SJCRH30 (cell line): Measurements from ENCODE around the gene DBNDD1. TPM values are rescaled to one million over a fixed set of nuclear protein-coding genes. Genes with fewer than 3 reads are reported as not detected.
"Not testable (repeated sequence)": the region's sequence is repeated elsewhere in the genome, so short reads cannot be mapped to it uniquely, and the experiment has no call there.

Source experiments
- DNase-seq, 2 experiments: peaks; one replicate each; pipeline ENCODE4 v3.0.0-alpha.2; 2015 to 2020
- H3K27ac ChIP-seq: fragments of 250-450 bp; sonication (Bioruptor Pico); 2 replicates; pipeline ENCODE4 v1.5.1; 2020; ENCODE audit warnings: mild to moderate bottlenecking, moderate library complexity
- H3K27me3 ChIP-seq: fragments of 250-450 bp; sonication (Bioruptor Pico); 2 replicates; pipeline ENCODE4 v1.5.1; 2020; ENCODE audit warnings: mild to moderate bottlenecking, moderate library complexity
- H3K36me3 ChIP-seq: fragments of 250-450 bp; sonication (Bioruptor Pico); 2 replicates; pipeline ENCODE4 v1.5.1; 2020; ENCODE audit warnings: mild to moderate bottlenecking, moderate library complexity
- H3K4me1 ChIP-seq: fragments of 250-450 bp; sonication (Bioruptor Pico); 2 replicates; pipeline ENCODE4 v1.5.1; 2020; ENCODE audit warnings: mild to moderate bottlenecking, moderate library complexity
- H3K4me3 ChIP-seq: fragments of 250-450 bp; sonication (Bioruptor Pico); 2 replicates; pipeline ENCODE4 v1.5.1; 2020; ENCODE audit warnings: mild to moderate bottlenecking, moderate library complexity
- H3K9me3 ChIP-seq: fragments of 250-450 bp; sonication (Bioruptor Pico); replicated peaks from 2 replicates; pipeline ENCODE4 v1.5.1; 2020; ENCODE audit warnings: mild to moderate bottlenecking, moderate library complexity
- total RNA-seq: library from RNA; depleted of rRNA; stranded (reverse); fragments of >200 nt; shearing (Covaris generic); gene quantifications from 2 replicates; pipeline ENCODE4 v1.2.3, GENCODE V29; 2014

Gene DBNDD1
- total RNA-seq, 1 experiment from 2014 or later = 14.4 TPM

- Histone ChIP-seq H3K4me1 (no peaks in the 10 kb centered on the region), H3K4me3 (no peak overlapping the region)
These were observed 8.4 kb downstream of the DBNDD1 start for GRCh38 chr16:90010676-90011507.

DNA sequence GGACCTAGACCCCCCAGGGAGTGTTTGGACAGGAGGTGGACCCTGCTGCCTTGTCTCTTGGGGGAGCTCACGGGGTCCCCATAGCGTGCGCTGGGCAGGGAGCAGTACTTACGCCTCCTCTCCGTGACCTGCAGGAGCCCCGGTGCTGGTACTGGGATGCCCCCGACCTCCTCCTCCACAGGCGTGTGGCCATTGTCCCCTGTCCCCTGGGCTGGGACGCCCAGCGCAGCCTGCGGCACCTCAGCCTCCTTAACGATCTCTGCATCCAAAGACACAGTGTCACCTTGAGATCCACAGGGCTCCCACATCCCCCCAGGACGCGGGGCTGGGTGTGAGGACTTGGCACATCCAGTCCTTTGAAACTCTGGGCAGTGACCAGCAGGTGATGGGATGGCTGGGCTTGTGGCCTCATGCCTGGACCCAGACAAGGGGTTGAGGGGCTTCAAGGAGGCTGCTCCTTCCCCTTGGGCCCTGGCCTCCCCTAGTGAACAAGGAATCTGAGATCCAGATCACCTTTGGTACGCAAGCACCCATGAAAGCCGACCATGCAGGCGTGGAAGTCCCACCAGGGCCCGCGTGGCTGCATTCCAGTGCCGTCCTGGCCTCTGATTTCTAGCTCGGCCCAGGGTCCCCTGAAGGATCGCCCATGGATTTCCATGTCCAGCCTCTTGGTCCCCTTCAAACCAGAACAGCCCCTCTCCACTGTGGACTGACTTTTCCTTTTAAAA, 9.9 kb downstream of the DBNDD1 start:
- H3K4me1 ChIP-seq = no peaks in the 10 kb centered on the region
- no peak overlapping the region for H3K27ac ChIP-seq
- no peak overlapping the region for H3K4me3 ChIP-seq
- no peaks in the 10 kb centered on the region for H3K9me3 ChIP-seq
- no peaks in the 10 kb centered on the region for H3K27me3 ChIP-seq
- H3K36me3 ChIP-seq = no peaks in the 10 kb centered on the region
- no peak for DNase-seq

More at GRCh38 chr16:90010676-90011507, 8.4 kb downstream of the DBNDD1 start:
- Histone ChIP-seq H3K9me3 (no peaks in the 10 kb centered on the region), H3K36me3 (0 out of 2 replicates have a peak, but pooled peaks cover 2% of the 10 kb centered on the region), H3K27ac (no peak overlapping the region), H3K27me3 (no peaks in the 10 kb centered on the region)
- no peak for DNase-seq

DNA sequence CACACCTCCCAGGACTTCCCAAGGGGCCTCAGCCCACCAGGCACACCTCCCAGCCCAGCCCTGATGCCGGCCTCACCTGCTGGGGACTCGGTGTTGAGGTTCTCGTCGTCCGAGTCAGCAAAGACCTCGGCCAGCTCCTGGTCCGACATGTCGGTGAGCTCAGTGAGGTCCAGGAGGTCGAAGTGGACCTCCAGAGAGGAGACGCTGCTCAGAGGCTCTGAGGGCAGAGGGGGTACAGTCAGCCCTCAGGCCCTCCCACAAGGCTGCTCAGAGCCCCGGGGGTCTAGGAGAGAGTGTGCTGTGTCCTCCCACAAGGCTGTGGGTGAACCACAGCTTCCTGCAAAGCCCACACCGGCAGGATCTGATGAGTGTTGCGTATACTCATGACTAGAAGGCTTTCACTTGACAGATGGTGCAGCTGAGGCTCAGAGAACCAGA, 10.5 kb downstream of the DBNDD1 start:
- Histone ChIP-seq H3K4me3 (no peak overlapping the region), H3K27ac (no peak overlapping the region), H3K4me1 (no peaks in the 10 kb centered on the region), H3K9me3 (no peaks in the 10 kb centered on the region), H3K27me3 (no peaks in the 10 kb centered on the region), H3K36me3 (no peaks in the 10 kb centered on the region)
- DNase-seq = no peak

DNA sequence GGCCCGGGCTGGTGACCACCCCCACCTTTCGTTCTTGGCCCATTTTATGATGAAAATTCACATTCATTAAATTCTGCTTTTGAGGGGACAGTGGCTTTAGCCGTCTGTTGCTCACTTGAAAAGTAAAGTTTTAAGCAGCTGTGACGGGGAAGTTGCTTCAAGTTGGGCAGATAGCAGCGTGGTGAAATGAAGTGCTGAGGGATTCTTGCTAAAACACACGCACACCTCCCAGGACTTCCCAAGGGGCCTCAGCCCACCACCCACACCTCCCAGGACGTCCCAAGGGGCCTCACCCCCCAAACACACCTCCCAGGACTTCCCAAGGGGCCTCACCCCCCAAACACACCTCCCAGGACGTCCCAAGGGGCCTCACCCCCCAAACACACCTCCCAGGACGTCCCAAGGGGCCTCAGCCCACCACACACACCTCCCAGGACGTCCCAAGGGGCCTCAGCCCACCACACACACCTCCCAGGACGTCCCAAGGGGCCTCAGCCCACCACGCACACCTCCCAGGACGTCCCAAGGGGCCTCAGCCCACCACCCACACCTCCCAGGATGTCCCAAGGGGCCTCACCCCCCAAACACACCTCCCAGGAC, 11.5 kb downstream of the DBNDD1 start:
- H3K27ac ChIP-seq, H3K27me3 ChIP-seq, H3K36me3 ChIP-seq, DNase-seq, H3K4me1 ChIP-seq, H3K9me3 ChIP-seq, H3K4me3 ChIP-seq: not testable (repeated sequence)

DNA sequence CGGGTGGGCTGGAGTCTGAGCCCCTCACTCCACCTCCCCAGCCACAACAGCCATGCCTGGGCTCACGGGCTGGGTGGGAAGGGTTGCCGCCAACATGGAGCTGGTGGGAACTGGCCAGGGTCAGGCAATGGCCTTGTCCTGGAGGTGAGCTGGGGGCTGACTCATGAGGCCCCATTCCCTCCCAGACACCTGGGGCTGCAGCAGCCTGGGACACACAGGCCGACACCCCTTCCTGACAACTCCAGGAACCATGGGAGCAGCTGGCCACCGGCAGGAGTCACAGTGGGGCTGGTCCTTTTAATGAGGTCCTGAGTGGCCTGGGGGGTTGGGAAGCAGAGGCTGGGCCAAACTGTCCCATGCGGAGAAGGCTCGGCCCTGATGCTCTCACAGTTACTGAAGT, 12.2 kb downstream of the DBNDD1 start:
- no peak for DNase-seq
- H3K4me3 ChIP-seq = no peak overlapping the region
- H3K27ac ChIP-seq = no peak overlapping the region
- no peaks in the 10 kb centered on the region for H3K27me3 ChIP-seq
- H3K36me3 ChIP-seq = no peaks in the 10 kb centered on the region
- H3K9me3 ChIP-seq = no peaks in the 10 kb centered on the region
- H3K4me1 ChIP-seq = no peaks in the 10 kb centered on the region

DNA sequence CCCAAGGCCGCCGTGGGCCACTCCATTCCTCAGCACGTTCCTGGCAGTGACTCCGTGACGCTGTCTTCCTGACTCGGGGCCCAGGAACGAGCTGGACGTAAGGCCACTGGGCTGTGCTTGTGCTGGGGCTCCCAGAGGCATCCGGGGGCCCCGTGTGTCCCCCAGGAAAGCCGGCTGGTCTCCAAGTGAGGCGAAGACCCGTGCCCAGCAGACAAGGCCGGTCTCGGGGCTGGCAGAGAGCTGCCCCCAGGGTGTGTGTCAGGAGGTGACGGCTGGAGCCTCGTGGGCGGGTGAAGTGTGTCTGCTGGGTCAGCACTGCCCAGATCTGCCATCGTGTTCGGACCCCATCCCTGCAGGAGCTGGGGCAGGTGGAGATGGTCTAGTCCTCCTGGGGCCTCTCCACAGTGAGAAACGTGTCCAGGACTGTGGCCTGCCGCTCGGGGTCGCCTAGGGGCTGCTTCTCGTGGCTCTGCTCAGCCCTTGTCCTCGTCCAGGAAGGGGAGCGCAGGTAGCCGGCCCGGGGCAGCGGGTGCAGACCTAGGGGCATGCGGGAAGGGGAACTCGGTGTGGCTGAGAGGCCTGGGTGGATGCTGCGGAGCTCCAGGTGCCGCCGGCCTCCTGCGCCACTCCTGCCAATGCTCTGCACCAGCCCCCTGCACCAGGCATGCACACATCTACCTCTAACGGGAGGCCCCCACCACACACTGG, 13.1 kb downstream of the DBNDD1 start:
- no peaks in the 10 kb centered on the region for H3K9me3 ChIP-seq
- H3K4me3 ChIP-seq = no peak overlapping the region
- no peaks in the 10 kb centered on the region for H3K27me3 ChIP-seq
- no peaks in the 10 kb centered on the region for H3K36me3 ChIP-seq
- DNase-seq = no peak
- no peak overlapping the region for H3K27ac ChIP-seq
- no peaks in the 10 kb centered on the region for H3K4me1 ChIP-seq

- no peaks in the 10 kb centered on the region for H3K36me3 ChIP-seq
- no peak overlapping the region for H3K27ac ChIP-seq
- no peak overlapping the region for H3K4me3 ChIP-seq
- no peaks in the 10 kb centered on the region for H3K27me3 ChIP-seq
- H3K9me3 ChIP-seq = no peaks in the 10 kb centered on the region
- no peaks in the 10 kb centered on the region for H3K4me1 ChIP-seq
- DNase-seq = no peak
These were observed 14.7 kb downstream of the DBNDD1 start for GRCh38 chr16:90004577-90004976.

- no peaks in the 10 kb centered on the region for H3K27me3 ChIP-seq
- no peak overlapping the region for H3K27ac ChIP-seq
- no peaks in the 10 kb centered on the region for H3K9me3 ChIP-seq
- no peak for DNase-seq
- no peak overlapping the region for H3K4me3 ChIP-seq
- no peaks in the 10 kb centered on the region; the same call in 1 of the 2 replicates for H3K36me3 ChIP-seq
- no peaks in the 10 kb centered on the region for H3K4me1 ChIP-seq
These were observed 16.5 kb downstream of the DBNDD1 start for GRCh38 chr16:90002759-90003158.

GRCh38 chr16:90001761-90002503, 17.3 kb downstream of the DBNDD1 start:
- Histone ChIP-seq H3K27ac (no peak overlapping the region), H3K4me3 (no peak overlapping the region), H3K27me3 (no peaks in the 10 kb centered on the region), H3K36me3 (peaks cover 4% of the 10 kb centered on the region), H3K4me1 (no peaks in the 10 kb centered on the region), H3K9me3 (no peaks in the 10 kb centered on the region)
- DNase-seq = no peak

GRCh38 chr16:90000733-90001427, 18.4 kb downstream of the DBNDD1 start:
- H3K27ac ChIP-seq = no peak overlapping the region
- H3K9me3 ChIP-seq = no peaks in the 10 kb centered on the region
- H3K4me3 ChIP-seq = no peak overlapping the region
- H3K36me3 ChIP-seq = peaks cover 14% of the 10 kb centered on the region
- no peaks in the 10 kb centered on the region for H3K27me3 ChIP-seq
- DNase-seq = no peak
- H3K4me1 ChIP-seq = no peaks in the 10 kb centered on the region

DNA sequence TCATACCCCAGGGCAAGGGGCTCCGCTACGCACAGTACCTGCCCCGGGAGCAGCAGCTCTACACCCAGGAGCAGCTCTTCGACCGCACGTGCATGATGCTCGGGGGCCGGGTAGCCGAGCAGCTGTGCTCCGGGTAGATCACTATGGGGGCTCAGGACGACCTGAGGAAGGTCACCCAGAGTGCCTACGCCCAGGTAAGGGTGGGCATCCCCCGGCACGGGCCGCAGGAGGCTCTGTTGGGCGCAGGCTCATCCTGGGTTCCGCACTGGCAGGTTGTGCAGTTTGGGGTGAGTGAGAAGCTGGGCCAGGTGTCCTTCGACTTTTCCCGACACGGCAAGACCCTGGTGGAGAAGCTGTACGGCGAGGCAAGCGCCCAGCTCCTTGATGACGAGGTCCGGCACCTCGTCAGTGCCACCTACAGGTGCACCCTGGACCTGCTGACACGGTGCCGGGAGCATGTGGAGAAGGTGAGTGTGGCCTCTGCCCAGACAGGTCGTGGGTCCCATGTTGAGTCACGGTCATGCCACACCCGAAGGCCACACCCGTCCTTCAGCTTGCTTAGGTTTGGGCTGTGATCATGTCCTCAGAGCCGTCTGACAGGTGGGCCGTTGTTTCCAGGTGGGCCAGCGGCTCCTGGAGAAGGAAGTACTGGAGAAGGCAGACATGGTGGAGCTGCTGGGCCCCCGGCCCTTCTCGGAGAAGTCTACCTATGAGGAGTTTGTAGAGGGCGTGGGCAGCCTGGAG, 19.3 kb downstream of the DBNDD1 start:
- H3K27me3 ChIP-seq = no peaks in the 10 kb centered on the region

DNA sequence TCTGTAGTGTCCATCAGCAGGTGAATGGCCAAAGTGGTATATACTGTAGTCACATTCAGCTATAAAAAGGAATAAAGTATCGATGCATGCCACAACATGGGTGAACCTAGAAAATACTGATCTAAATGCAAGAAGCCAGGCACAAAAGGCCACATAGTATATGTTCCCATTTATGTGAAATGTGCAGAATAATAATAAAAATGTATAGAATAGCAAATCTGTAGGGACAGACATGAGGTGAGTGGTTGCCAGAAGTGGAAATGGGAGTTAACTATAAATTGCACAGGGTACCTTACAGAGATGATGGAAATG, 23.1 kb downstream of the DBNDD1 start:
- no peak overlapping the region for H3K4me3 ChIP-seq
- peaks cover 28% of the 10 kb centered on the region for H3K36me3 ChIP-seq
- no peak for DNase-seq
- H3K9me3 ChIP-seq = 0 out of 2 replicates have a peak, but pooled peaks cover 3% of the 10 kb centered on the region
- H3K27ac ChIP-seq = no peak overlapping the region; the same call in 1 of the 2 replicates
- no peaks in the 10 kb centered on the region for H3K27me3 ChIP-seq
- no peaks in the 10 kb centered on the region for H3K4me1 ChIP-seq

More for the DNA sequence above, 19.3 kb downstream of the DBNDD1 start:
- DNase-seq = no peak
- H3K27ac ChIP-seq = no peak overlapping the region
- H3K4me1 ChIP-seq = no peaks in the 10 kb centered on the region
- no peak overlapping the region for H3K4me3 ChIP-seq
- H3K36me3 ChIP-seq = peaks cover 14% of the 10 kb centered on the region
- no peaks in the 10 kb centered on the region for H3K9me3 ChIP-seq

- peak; percentile 59 to 60 for DNase-seq
- H3K27ac ChIP-seq, H3K27me3 ChIP-seq, H3K4me3 ChIP-seq, H3K4me1 ChIP-seq, H3K9me3 ChIP-seq: not testable (repeated sequence)
- H3K36me3 ChIP-seq = peaks cover 33% of the 10 kb centered on the region
These were observed 23.6 kb downstream of the DBNDD1 start for GRCh38 chr16:89995475-89996177.
